Testis (tissue), 3 donors: ENCODE data around the gene CCDC33. TPM values are rescaled to one million over a fixed set of nuclear protein-coding genes. Genes with fewer than 3 reads are reported as not detected.

Source experiments
- DNase-seq: peaks from one replicate; pipeline ENCODE4 v3.0.0-alpha.2; 2019
- H3K27ac ChIP-seq, 2 donors: fragments of 200-600 bp; sonication (generic); one replicate each; pipeline ENCODE4 v1.5.1; 2019
- H3K27me3 ChIP-seq: fragments of 200-600 bp; sonication (generic); one replicate; pipeline ENCODE4 v1.5.1; 2019
- H3K36me3 ChIP-seq: fragments of 200-600 bp; sonication (generic); one replicate; pipeline ENCODE4 v1.5.1; 2017; ENCODE audit warnings: low read depth; ENCODE audit errors: missing control alignments
- H3K4me1 ChIP-seq: fragments of 200-600 bp; sonication (generic); one replicate; pipeline ENCODE4 v1.5.1; 2019
- H3K4me3 ChIP-seq, 2 donors: fragments of 200-600 bp; sonication (generic); one replicate each; pipeline ENCODE4 v1.5.1; 2017 to 2019
- H3K9me3 ChIP-seq: fragments of 200-600 bp; sonication (generic); one replicate; pipeline ENCODE4 v1.5.1; 2017
- CTCF ChIP-seq, 3 experiments: fragments of 450-650 bp in 2 of 3; fragments of 200-600 bp in 1 of 3; sonication (generic) in 1 of 3; IDR thresholded peaks; one replicate each; pipeline ENCODE4 v1.5.1; 2016 to 2019; ENCODE audit warnings: antibody characterized with exemption in 3 of 3, mild to moderate bottlenecking in 2 of 3, moderate library complexity in 1 of 3
- POLR2A ChIP-seq: fragments of 450-650 bp; IDR thresholded peaks from one replicate; pipeline ENCODE4 v1.6.1; 2017; ENCODE audit warnings: antibody characterized with exemption, mild to moderate bottlenecking, moderate library complexity
- WGBS, 2 donors: methylation state at CpG; one replicate each; pipeline ENCODE4 v1.1.5; 2018; 5-methylcytosine and 5-hydroxymethylcytosine counted together
- intact Hi-C: fragments of 100-400 bp; cut with DNase I; formaldehyde crosslinking; loops from one replicate; pipeline ENCODE4 v1.15.1; 2023; ENCODE audit warnings: low total_unique reads
- polyA plus RNA-seq: library from polyadenylated mRNA; stranded (reverse); fragments of 350-450 nt; fragmentation: Illumina TruSeq; extraction: RNeasy Lipid Tissue Mini Kit (QIAGEN cat#74804); gene quantifications from one replicate; pipeline ENCODE4 v1.2.3, GENCODE V29; 2014; ENCODE audit warnings: low read depth, low replicate concordance; ENCODE audit not compliant: insufficient read depth
- total RNA-seq, 2 donors: library from RNA; depleted of rRNA; stranded (reverse); fragments of >200 nt; gene quantifications; one replicate each; pipeline ENCODE4 v1.2.3, GENCODE V29; 2016

Gene CCDC33
- total and polyA plus RNA-seq, 3 donors from 2014 or later = 11.6 to 41.3 (median 18.5) TPM

GRCh38 chr15:74295800-74296199 is 59.7 kb downstream of the CCDC33 start:
- Histone ChIP-seq H3K9me3 (no peaks in the 10 kb centered on the region), H3K27me3 (no peaks in the 10 kb centered on the region), H3K4me3 (no peak overlapping the region), H3K36me3 (no peaks in the 10 kb centered on the region), H3K4me1 (no peaks in the 10 kb centered on the region), H3K27ac (no peak overlapping the region)
- TF ChIP-seq CTCF (IDR thresholded peaks at IDR 0.05) = no peak
- no peak for TF ChIP-seq POLR2A
- intact Hi-C loops = no loop called here
- no peak for DNase-seq
- WGBS, 2 donors = 74 to 78% methylated on average over 4 to 6 of the region's 6 CpGs

GRCh38 chr15:74297887-74298286 is 61.8 kb downstream of the CCDC33 start:
- Histone ChIP-seq H3K4me1 (peaks cover 6% of the 10 kb centered on the region), H3K27me3 (no peaks in the 10 kb centered on the region), H3K36me3 (no peaks in the 10 kb centered on the region), H3K4me3 (no peak overlapping the region), H3K9me3 (no peaks in the 10 kb centered on the region), H3K27ac (no peak overlapping the region)
- 29 to 41% methylated on average over 1 of the region's 1 CpG for WGBS, 2 donors
- TF ChIP-seq CTCF (IDR thresholded peaks at IDR 0.05) = no peak
- TF ChIP-seq POLR2A = no peak
- intact Hi-C loops = no loop called here
- no peak for DNase-seq

GRCh38 chr15:74300057-74300795 is 64.1 kb downstream of the CCDC33 start:
- Histone ChIP-seq H3K9me3 (no peaks in the 10 kb centered on the region), H3K27ac (no peak overlapping the region), H3K4me1 (peaks cover 15% of the 10 kb centered on the region), H3K4me3 (no peak overlapping the region), H3K27me3 (no peaks in the 10 kb centered on the region), H3K36me3 (no peaks in the 10 kb centered on the region)
- WGBS, 2 donors = 75 to 81% methylated on average over 23 to 26 of the region's 26 CpGs
- no peak for DNase-seq
- intact Hi-C loops = no loop called here
- TF ChIP-seq POLR2A (no peak), CTCF (IDR thresholded peaks at IDR 0.05) (no peak)

- intact Hi-C loops = no loop called here
- Histone ChIP-seq H3K9me3 (no peaks in the 10 kb centered on the region), H3K27ac (no peak overlapping the region), H3K4me3 (no peak overlapping the region), H3K36me3 (no peaks in the 10 kb centered on the region), H3K27me3 (no peaks in the 10 kb centered on the region), H3K4me1 (peaks cover 15% of the 10 kb centered on the region)
- no peak for TF ChIP-seq POLR2A
- no peak for DNase-seq
- WGBS, 2 donors = 85 to 88% methylated on average over 7 of the region's 7 CpGs
These were observed 65.6 kb downstream of the CCDC33 start for GRCh38 chr15:74301583-74302361.

GRCh38 chr15:74302821-74303359 is 66.8 kb downstream of the CCDC33 start:
- TF ChIP-seq POLR2A (no peak), CTCF (IDR thresholded peaks at IDR 0.05) (peak; percentile 36 to 64 (median 58))
- peaks cover 15% of the 10 kb centered on the region for H3K4me1 ChIP-seq
- H3K9me3 ChIP-seq = no peaks in the 10 kb centered on the region
- no peak overlapping the region for H3K27ac ChIP-seq
- no peaks in the 10 kb centered on the region for H3K27me3 ChIP-seq
- intact Hi-C loops = no loop called here
- DNase-seq = peak; percentile 40
- 34 to 44% methylated on average over 4 to 6 of the region's 7 CpGs for WGBS, 2 donors
- no peaks in the 10 kb centered on the region for H3K36me3 ChIP-seq
- H3K4me3 ChIP-seq = no peak overlapping the region
